Bronchial epithelial cell (primary cell): ENCODE measurements around the gene HOXD4. TPM values are rescaled to one million over a fixed set of nuclear protein-coding genes. Genes with fewer than 3 reads are reported as not detected.

Experiments used
- DNase-seq: peaks from one replicate; pipeline ENCODE4 v3.0.0-alpha.2; 2010; ENCODE audit warnings: low read depth
- FAIRE-seq: peaks from 2 replicates; lab custom pipeline; 2011; peaks lifted over from hg19 to GRCh38; lab: Jason Lieb, UNC
- H3K27me3 ChIP-seq: 2 replicates; pipeline ENCODE4 v1.5.1; 2011; ENCODE audit warnings: low read length; ENCODE audit not compliant: control insufficient read depth, insufficient read depth
- H3K36me3 ChIP-seq: 2 replicates; pipeline ENCODE4 v1.5.1; 2011; ENCODE audit warnings: low read length; ENCODE audit not compliant: control insufficient read depth, insufficient read depth
- H3K4me3 ChIP-seq: 2 replicates; pipeline ENCODE4 v1.5.1; 2011; ENCODE audit warnings: mild to moderate bottlenecking, low read depth, low read length, control low read depth
- total RNA-seq: library from RNA; depleted of rRNA; stranded (reverse); fragments of >200 nt; gene quantifications from 2 replicates; pipeline ENCODE4 v1.2.1, GENCODE V29; 2014
- TF ChIP-seq, protein P1 (sequence below): IDR thresholded peaks from 2 replicates; pipeline ENCODE4 v1.5.1; 2011; ENCODE audit warnings: mild to moderate bottlenecking, moderate library complexity, low read length, control low read depth, inconsistent platforms; ENCODE audit not compliant: insufficient read depth, severe bottlenecking

HOXD4 gene
- total RNA-seq, 1 donor from 2014 or later = not detected

DNA sequence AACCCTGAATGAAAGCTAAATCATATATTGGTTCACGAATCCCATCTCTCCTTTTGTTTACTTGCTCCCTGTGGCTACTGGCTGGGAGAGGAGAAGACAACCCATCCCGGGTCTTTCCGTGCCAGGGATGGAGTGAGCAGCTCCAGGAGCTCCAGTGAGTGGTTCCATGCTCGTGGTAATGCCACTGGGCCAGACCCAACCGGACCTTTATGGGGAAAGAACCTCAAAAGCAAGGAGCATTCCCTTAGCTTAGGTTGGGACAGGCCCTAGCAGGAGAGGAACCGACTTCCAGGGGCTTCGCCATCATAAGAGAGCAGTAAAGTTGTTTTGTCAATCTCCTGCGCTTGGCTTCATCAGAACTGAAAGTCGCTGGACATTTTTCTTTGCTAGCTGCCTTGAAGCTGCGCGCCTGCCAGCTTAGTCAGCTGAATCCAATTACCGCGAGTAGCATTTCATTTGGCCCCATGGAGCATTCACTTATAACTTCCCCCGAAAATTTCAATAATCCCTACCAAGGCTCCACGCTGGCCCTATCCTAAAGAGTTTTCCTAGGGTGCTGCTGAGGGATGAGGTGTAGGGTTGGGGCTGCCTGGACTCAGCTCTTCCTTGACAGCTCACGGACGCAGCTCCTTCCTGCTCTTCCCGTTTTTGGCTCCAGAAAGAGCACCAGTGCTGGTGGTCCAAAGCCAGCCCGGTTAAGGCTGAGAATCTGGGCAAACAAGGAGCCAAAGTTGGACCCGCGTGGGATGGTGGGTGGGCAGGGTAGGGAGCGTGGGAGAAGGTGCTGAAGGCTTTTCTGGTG is 10.7 kb downstream of the HOXD4 start:
- TF ChIP-seq, protein P1, sequence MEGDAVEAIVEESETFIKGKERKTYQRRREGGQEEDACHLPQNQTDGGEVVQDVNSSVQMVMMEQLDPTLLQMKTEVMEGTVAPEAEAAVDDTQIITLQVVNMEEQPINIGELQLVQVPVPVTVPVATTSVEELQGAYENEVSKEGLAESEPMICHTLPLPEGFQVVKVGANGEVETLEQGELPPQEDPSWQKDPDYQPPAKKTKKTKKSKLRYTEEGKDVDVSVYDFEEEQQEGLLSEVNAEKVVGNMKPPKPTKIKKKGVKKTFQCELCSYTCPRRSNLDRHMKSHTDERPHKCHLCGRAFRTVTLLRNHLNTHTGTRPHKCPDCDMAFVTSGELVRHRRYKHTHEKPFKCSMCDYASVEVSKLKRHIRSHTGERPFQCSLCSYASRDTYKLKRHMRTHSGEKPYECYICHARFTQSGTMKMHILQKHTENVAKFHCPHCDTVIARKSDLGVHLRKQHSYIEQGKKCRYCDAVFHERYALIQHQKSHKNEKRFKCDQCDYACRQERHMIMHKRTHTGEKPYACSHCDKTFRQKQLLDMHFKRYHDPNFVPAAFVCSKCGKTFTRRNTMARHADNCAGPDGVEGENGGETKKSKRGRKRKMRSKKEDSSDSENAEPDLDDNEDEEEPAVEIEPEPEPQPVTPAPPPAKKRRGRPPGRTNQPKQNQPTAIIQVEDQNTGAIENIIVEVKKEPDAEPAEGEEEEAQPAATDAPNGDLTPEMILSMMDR = no peak
- Histone ChIP-seq H3K27me3 (peaks cover 86% of the 10 kb centered on the region), H3K4me3 (no peak overlapping the region), H3K36me3 (no peaks in the 10 kb centered on the region)
- FAIRE-seq = no peak
- DNase-seq = no peak

DNA sequence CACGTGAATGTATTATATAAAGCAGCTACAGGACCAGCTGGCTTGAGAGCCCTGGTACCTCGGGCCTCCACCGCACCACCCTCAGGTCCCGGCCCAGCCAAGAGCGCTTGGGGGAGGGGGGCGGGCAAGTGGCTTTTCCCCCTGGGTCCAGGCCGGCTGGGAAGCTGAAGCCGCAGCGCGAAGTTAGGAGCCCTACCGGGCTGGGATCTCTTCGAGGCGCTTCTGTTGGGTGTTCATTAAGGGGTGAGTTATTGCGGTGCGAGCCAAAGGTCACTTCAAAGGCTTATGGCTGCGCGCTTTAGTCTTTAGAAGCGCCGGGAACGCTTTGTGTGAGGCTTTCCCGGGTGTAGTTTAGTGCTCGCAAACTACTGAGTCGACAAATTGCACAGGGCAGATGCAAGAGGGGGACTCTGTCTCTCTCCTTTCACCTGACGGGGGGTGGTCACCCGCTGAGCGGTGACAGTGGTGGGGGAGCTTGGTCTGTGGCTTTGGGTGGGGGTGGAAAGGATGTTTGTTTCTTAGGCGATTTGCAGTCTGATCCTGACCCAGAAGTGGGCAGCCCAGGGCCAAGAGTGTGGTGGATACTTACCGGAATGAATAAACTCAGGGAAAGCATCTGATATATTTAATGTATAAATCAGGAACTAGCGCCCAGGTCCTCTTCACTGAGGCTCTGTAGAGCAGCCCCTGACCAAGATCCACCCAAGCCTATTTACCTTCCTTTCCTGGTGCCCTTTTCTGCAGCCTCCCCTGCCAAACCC is 11.7 kb downstream of the HOXD4 start:
- DNase-seq = no peak
- TF ChIP-seq, protein P1 = no peak
- peaks cover 78% of the 10 kb centered on the region for H3K27me3 ChIP-seq
- H3K4me3 ChIP-seq = no peak overlapping the region
- no peak for FAIRE-seq
- no peaks in the 10 kb centered on the region for H3K36me3 ChIP-seq

DNA sequence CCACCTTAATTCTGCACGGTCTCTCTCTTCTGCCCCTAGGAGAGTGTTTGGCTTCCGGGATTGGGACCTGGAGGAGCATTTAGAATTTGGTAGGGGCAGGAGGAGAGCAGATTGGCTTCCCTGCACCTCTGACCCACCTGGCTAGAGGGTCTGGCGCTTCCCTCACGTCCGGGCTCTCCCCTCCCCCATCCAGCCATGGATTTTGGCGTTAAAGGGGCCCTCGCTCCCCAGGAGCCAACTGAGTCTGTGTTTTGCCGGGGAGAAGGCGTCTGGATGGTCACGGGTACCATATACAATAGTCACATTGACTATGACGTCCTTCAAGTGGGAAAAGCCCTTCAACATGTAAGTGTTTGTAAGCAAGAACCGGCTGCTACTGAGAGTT is 12.3 kb downstream of the HOXD4 start:
- no peak for DNase-seq
- Histone ChIP-seq H3K27me3 (peaks cover 73% of the 10 kb centered on the region), H3K36me3 (no peaks in the 10 kb centered on the region), H3K4me3 (no peak overlapping the region)
- TF ChIP-seq, protein P1 = no peak
- FAIRE-seq = no peak

DNA sequence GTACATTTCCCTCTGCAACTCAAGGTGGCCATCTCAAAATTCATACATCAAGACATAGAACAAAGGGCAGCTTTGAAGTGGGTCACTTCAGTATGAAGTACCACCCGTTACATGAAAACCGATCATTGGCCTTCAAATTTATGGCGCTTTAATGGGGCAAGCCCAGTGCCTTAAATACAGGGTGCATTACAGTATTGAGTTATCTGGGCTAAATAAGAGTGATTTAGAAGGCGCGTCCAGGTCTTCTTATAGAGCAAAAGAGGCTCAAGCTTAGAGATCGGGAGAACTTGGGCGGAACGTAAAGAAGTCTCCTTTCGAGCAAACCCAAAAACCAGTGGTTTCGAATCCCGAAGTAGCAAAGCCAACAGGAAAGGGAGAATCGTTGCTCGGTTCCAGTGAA is 12.9 kb downstream of the HOXD4 start:
- FAIRE-seq (no peak), DNase-seq (no peak)
- Histone ChIP-seq H3K27me3 (peaks cover 73% of the 10 kb centered on the region), H3K4me3 (no peak overlapping the region), H3K36me3 (no peaks in the 10 kb centered on the region)
- TF ChIP-seq, protein P1 = no peak

DNA sequence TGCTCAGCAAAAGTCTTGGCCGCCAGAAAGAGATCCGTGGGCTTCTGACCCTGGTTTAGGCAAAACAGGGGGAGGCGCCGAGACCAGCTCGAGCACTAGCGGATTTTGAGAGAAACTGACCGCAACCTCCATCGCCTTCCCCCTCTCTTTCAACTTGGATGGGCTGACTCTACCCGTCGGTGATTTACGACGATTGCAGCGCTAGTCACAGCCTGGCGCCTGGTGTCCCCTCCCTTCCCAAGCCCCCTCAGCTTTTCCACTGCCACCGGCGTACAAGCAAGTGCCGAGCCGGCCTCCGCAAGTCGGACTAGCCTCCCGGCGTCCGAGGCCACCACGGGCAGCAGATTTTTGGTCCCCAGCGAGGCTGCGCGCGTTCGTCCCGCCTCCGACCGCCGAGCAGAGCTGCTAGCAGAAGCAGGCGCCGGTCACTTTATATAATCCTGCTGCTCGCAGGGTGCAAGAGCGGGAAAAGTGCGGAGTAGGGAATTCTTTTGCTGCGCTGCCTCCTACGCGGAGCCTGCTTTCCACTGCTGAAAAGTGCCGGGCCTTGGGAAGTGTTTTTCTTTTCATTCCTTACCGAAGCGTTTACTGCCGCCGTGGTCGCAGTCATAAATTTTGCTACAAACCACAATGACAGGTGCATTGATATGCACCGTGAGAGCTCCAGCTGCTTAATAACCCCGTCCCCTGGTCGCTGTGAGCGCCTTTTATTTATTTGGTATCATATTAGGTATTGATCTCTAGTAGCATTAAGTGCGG is 13.4 kb downstream of the HOXD4 start:
- FAIRE-seq (no peak), DNase-seq (no peak)
- H3K27me3 ChIP-seq = peaks cover 70% of the 10 kb centered on the region
- no peak overlapping the region for H3K4me3 ChIP-seq
- H3K36me3 ChIP-seq = no peaks in the 10 kb centered on the region
- TF ChIP-seq, protein P1 = no peak
